Measurements from ENCODE around the gene ADORA2A.

The ADORA2A gene

GRCh38 chr22:24427500-24428164 is at the start of gene ADORA2A:
Gene ADORA2A (plus strand): TSS chr22:24427599. CDS start chr22:24433405, 5,806 bp downstream.
- DNase-seq (ENCODE audit: low read depth), result no peak

GRCh38 chr22:24379536-24379935 is 47.9 kb upstream of the ADORA2A start:
- DNase-seq (ENCODE audit: low read depth), result no peak

- DNase-seq (ENCODE audit: low read depth), result no peak
These were observed 47.0 kb upstream of the ADORA2A start for GRCh38 chr22:24380220-24380904.

- no peak for DNase-seq (ENCODE audit: low read depth)
These were observed 46.5 kb upstream of the ADORA2A start for GRCh38 chr22:24380905-24381230.

- no peak for DNase-seq (ENCODE audit: low read depth)
These were observed 44.3 kb upstream of the ADORA2A start for GRCh38 chr22:24383061-24383460.

GRCh38 chr22:24384131-24384530 is 43.3 kb upstream of the ADORA2A start:
- no peak for DNase-seq (ENCODE audit: low read depth)

- DNase-seq (ENCODE audit: low read depth), result no peak
These were observed 40.4 kb upstream of the ADORA2A start for GRCh38 chr22:24386937-24387471.

GRCh38 chr22:24389680-24390079 is 37.7 kb upstream of the ADORA2A start:
- DNase-seq (ENCODE audit: low read depth), result no peak

- no peak for DNase-seq (ENCODE audit: low read depth)
These were observed 37.2 kb upstream of the ADORA2A start for GRCh38 chr22:24390156-24390555.

GRCh38 chr22:24390576-24390975 is 36.8 kb upstream of the ADORA2A start:
- no peak for DNase-seq (ENCODE audit: low read depth)

- DNase-seq (ENCODE audit: low read depth), result no peak
These were observed 35.6 kb upstream of the ADORA2A start for GRCh38 chr22:24391836-24392217.

GRCh38 chr22:24392218-24392931 is 35.0 kb upstream of the ADORA2A start:
- DNase-seq (ENCODE audit: low read depth), result no peak

- no peak for DNase-seq (ENCODE audit: low read depth)
These were observed 34.3 kb upstream of the ADORA2A start for GRCh38 chr22:24393012-24393559.

GRCh38 chr22:24393848-24394247 is 33.6 kb upstream of the ADORA2A start:
- no peak for DNase-seq (ENCODE audit: low read depth)

GRCh38 chr22:24394254-24394653 is 33.1 kb upstream of the ADORA2A start:
- no peak for DNase-seq (ENCODE audit: low read depth)

GRCh38 chr22:24398409-24398808 is 29.0 kb upstream of the ADORA2A start:
- DNase-seq (ENCODE audit: low read depth), result no peak

GRCh38 chr22:24400034-24400725 is 27.2 kb upstream of the ADORA2A start:
- no peak for DNase-seq (ENCODE audit: low read depth)

- no peak for DNase-seq (ENCODE audit: low read depth)
These were observed 26.4 kb upstream of the ADORA2A start for GRCh38 chr22:24400726-24401596.

- no peak for DNase-seq (ENCODE audit: low read depth)
These were observed 25.4 kb upstream of the ADORA2A start for GRCh38 chr22:24401931-24402367.

- peak; percentile 77 for DNase-seq (ENCODE audit: low read depth)
These were observed 24.8 kb upstream of the ADORA2A start for GRCh38 chr22:24402460-24403192.

All from HS-27A (cell line).